Measurements from ENCODE around the gene RSPO3.

Gene RSPO3

GRCh38 chr6:127103482-127103881 lies 15.0 kb upstream of the RSPO3 start:
- ChIA-PET CTCF (no interaction called here), POLR2A (no interaction called here)
- no peak for DNase-seq (ENCODE audit: extremely low spot score)
- no peak for TF ChIP-seq CTCF (IDR thresholded peaks at IDR 0.05; ENCODE audit: control extremely low read depth, extremely low read depth, low read depth, missing control alignments)

- POLR2A ChIA-PET: no interaction called here
- no peak for TF ChIP-seq CTCF (IDR thresholded peaks at IDR 0.05; ENCODE audit: control extremely low read depth, extremely low read depth, low read depth, missing control alignments)
- no peak for DNase-seq (ENCODE audit: extremely low spot score)
- CTCF ChIA-PET: no interaction called here
Observed at GRCh38 chr6:127107916-127108315, 10.6 kb upstream of the RSPO3 start.

- CTCF ChIA-PET: interaction anchor here (0.8 to 2.5 kb wide), 3 partner anchors 10 to 463 kb away, joined by 3 to 9 read pairs (median 3); no protein-coding TSS in a partner anchor
- no peak for TF ChIP-seq CTCF (IDR thresholded peaks at IDR 0.05; ENCODE audit: control extremely low read depth, extremely low read depth, low read depth, missing control alignments)
- POLR2A ChIA-PET: no interaction called here
- DNase-seq (ENCODE audit: extremely low spot score): no peak
Observed at GRCh38 chr6:127110712-127111111, 7.8 kb upstream of the RSPO3 start.

GRCh38 chr6:127111526-127111925 lies 6.9 kb upstream of the RSPO3 start:
- ChIA-PET POLR2A (no interaction called here), CTCF (interaction anchor here (2.5 kb wide), 1 partner anchor 9 kb away, joined by 9 read pairs; no protein-coding TSS in a partner anchor)
- no peak for DNase-seq (ENCODE audit: extremely low spot score)
- no peak for TF ChIP-seq CTCF (IDR thresholded peaks at IDR 0.05; ENCODE audit: control extremely low read depth, extremely low read depth, low read depth, missing control alignments)

- CTCF ChIA-PET: interaction anchor here (1.3 to 1.4 kb wide), 3 partner anchors 22 to 1119 kb away, joined by 3 to 4 read pairs (median 3); no protein-coding TSS in a partner anchor
- POLR2A ChIA-PET: no interaction called here
- TF ChIP-seq CTCF (IDR thresholded peaks at IDR 0.05; ENCODE audit: control extremely low read depth, extremely low read depth, low read depth, missing control alignments): no peak
- no peak for DNase-seq (ENCODE audit: extremely low spot score)
Observed at GRCh38 chr6:127114214-127114760, 4.2 kb upstream of the RSPO3 start.

- ChIA-PET POLR2A (no interaction called here), CTCF (interaction anchor here (1.3 to 1.6 kb wide), 3 partner anchors 18 to 1101 kb away, joined by 3 read pairs; no protein-coding TSS in a partner anchor)
- no peak for TF ChIP-seq CTCF (IDR thresholded peaks at IDR 0.05; ENCODE audit: control extremely low read depth, extremely low read depth, low read depth, missing control alignments)
- DNase-seq (ENCODE audit: extremely low spot score): no peak
Observed at GRCh38 chr6:127115084-127115655, 3.3 kb upstream of the RSPO3 start.

Measured in GM10248 (cell line).